Liver (tissue), 9 donors: ENCODE data around the gene TMEM213. TPM values are rescaled to one million over a fixed set of nuclear protein-coding genes. Genes with fewer than 3 reads are reported as not detected.

Experiments used
- DNase-seq: peaks from one replicate; pipeline ENCODE4 v3.0.0-alpha.2; 2017; ENCODE audit warnings: low spot score
- H3K27ac ChIP-seq, 2 donors: one replicate each; pipeline ENCODE4 v1.7.0; 2013; ENCODE audit warnings: inconsistent platforms in 2 of 2, low read length in 2 of 2, control low read depth in 1 of 2, low read depth in 1 of 2, mild to moderate bottlenecking in 1 of 2
- H3K27me3 ChIP-seq, 4 donors: one replicate each; pipeline versions ENCODE4 v1.6.1 to v1.7.0; 2013; ENCODE audit warnings: low read length in 3 of 4, inconsistent platforms in 1 of 4, mild to moderate bottlenecking in 1 of 4, moderate library complexity in 1 of 4; ENCODE audit not compliant: control insufficient read depth in 4 of 4, insufficient read depth in 4 of 4
- H3K36me3 ChIP-seq, 4 donors: one replicate each; pipeline versions ENCODE4 v1.6.1 to v1.7.0; 2013; ENCODE audit warnings: low read length in 3 of 4, mild to moderate bottlenecking in 3 of 4, low read depth in 1 of 4, moderate library complexity in 1 of 4; ENCODE audit not compliant: control insufficient read depth in 4 of 4, insufficient read depth in 3 of 4
- H3K4me1 ChIP-seq, 4 donors: one replicate each; pipeline versions ENCODE4 v1.6.1 to v1.7.0; 2013; ENCODE audit warnings: low read length in 3 of 4, mild to moderate bottlenecking in 3 of 4, moderate library complexity in 1 of 4; ENCODE audit not compliant: control insufficient read depth in 4 of 4, insufficient read depth in 4 of 4
- H3K4me3 ChIP-seq, 3 donors: one replicate each; pipeline versions ENCODE4 v1.6.1 to v1.7.0; 2013; ENCODE audit warnings: low read length in 3 of 3, control low read depth in 1 of 3, low read depth in 1 of 3, mild to moderate bottlenecking in 1 of 3
- H3K9ac ChIP-seq, 2 donors: one replicate each; pipeline ENCODE4 v1.7.0; 2013; ENCODE audit warnings: low read length in 2 of 2, mild to moderate bottlenecking in 2 of 2, moderate library complexity in 2 of 2, control low read depth in 1 of 2, low read depth in 1 of 2
- H3K9me3 ChIP-seq, 4 donors: one replicate each; pipeline versions ENCODE4 v1.6.1 to v1.7.0; 2013; ENCODE audit warnings: low read length in 3 of 4; ENCODE audit not compliant: control insufficient read depth in 4 of 4
- EGR1 ChIP-seq, 2 donors: IDR thresholded peaks; 2 replicates each; pipeline ENCODE4 v1.6.1; 2016 to 2018; ENCODE audit warnings: antibody characterized with exemption in 2 of 2, low read depth in 2 of 2
- FOXA1 ChIP-seq: IDR thresholded peaks from 2 replicates; pipeline ENCODE4 v1.6.1; 2016; ENCODE audit warnings: antibody characterized with exemption
- FOXA2 ChIP-seq: IDR thresholded peaks from 2 replicates; pipeline ENCODE4 v1.6.1; 2016; ENCODE audit warnings: antibody characterized with exemption
- GABPA ChIP-seq, 2 donors: IDR thresholded peaks in 1 of 2; conservative IDR thresholded peaks in 1 of 2; 2 replicates each; pipeline ENCODE4 v1.6.1; 2016; ENCODE audit warnings: antibody characterized with exemption in 2 of 2, mild to moderate bottlenecking in 1 of 2, moderate library complexity in 1 of 2
- HNF4A ChIP-seq, 2 donors: conservative IDR thresholded peaks; 2 replicates each; pipeline ENCODE4 v1.6.1; 2016; ENCODE audit warnings: antibody characterized with exemption in 2 of 2, mild to moderate bottlenecking in 2 of 2
- HNF4G ChIP-seq: IDR thresholded peaks from 2 replicates; pipeline ENCODE4 v1.6.1; 2016; ENCODE audit warnings: antibody characterized with exemption
- JUND ChIP-seq, 2 donors: IDR thresholded peaks; 2 replicates each; pipeline ENCODE4 v1.6.1; 2016; ENCODE audit warnings: antibody characterized with exemption in 2 of 2
- NR2F2 ChIP-seq: IDR thresholded peaks from 2 replicates; pipeline ENCODE4 v1.6.1; 2016; ENCODE audit warnings: antibody characterized with exemption
- RAD21 ChIP-seq, 2 donors: IDR thresholded peaks; 2 replicates each; pipeline ENCODE4 v1.6.1; 2016; ENCODE audit warnings: antibody characterized with exemption in 2 of 2, mild to moderate bottlenecking in 2 of 2
- REST ChIP-seq: IDR thresholded peaks from 2 replicates; pipeline ENCODE4 v1.6.1; 2016; ENCODE audit warnings: antibody characterized with exemption, mild to moderate bottlenecking
- RXRA ChIP-seq, 2 donors: IDR thresholded peaks; 2 replicates each; pipeline ENCODE4 v1.6.1; 2017 to 2018; ENCODE audit warnings: antibody characterized with exemption in 2 of 2, mild to moderate bottlenecking in 1 of 2
- SP1 ChIP-seq: IDR thresholded peaks from 2 replicates; pipeline ENCODE4 v1.6.1; 2018; ENCODE audit warnings: antibody characterized with exemption, mild to moderate bottlenecking
- TAF1 ChIP-seq: conservative IDR thresholded peaks from 2 replicates; pipeline ENCODE4 v1.6.1; 2016; ENCODE audit warnings: antibody characterized with exemption, mild to moderate bottlenecking
- YY1 ChIP-seq: IDR thresholded peaks from 2 replicates; pipeline ENCODE4 v1.6.1; 2016; ENCODE audit warnings: antibody characterized with exemption, mild to moderate bottlenecking
- WGBS: extraction: QIAGEN DNeasy Blood & Tissue Kit; methylation state at CpG from one replicate; pipeline ENCODE4 v1.1.7; 2013; 5-methylcytosine and 5-hydroxymethylcytosine counted together
- polyA plus RNA-seq, 2 donors: library from polyadenylated mRNA; stranded (reverse) in 1 of 2; unstranded in 1 of 2; fragments of 200-250 nt in 1 of 2; fragments of >200 nt in 1 of 2; fragmentation: Nextera tagmentation in 1 of 2; extraction: Ambion mirVana in 1 of 2; gene quantifications; one replicate each; pipeline versions ENCODE4 v1.2.1 to v1.2.3, GENCODE V29; 2013 to 2015
- total RNA-seq, 2 donors: library from RNA; depleted of rRNA; stranded (reverse); fragments of >200 nt; gene quantifications; one replicate each; pipeline ENCODE4 v1.2.3, GENCODE V29; 2014
- TF ChIP-seq, protein P1 (sequence below): fragments of 150-350 bp; IDR thresholded peaks from 2 replicates; pipeline ENCODE4 v1.5.1; 2017; ENCODE audit warnings: improper control_type of control experiment, low read depth, low read length; ENCODE audit not compliant: missing input control
- TF ChIP-seq, protein P2 (sequence below): IDR thresholded peaks from 2 replicates; pipeline ENCODE4 v1.6.1; 2016; ENCODE audit warnings: antibody characterized with exemption
- TF ChIP-seq, protein P3 (sequence below): IDR thresholded peaks from 2 replicates; pipeline ENCODE4 v1.6.1; 2016; ENCODE audit warnings: antibody characterized with exemption
- TF ChIP-seq, protein P4 (sequence below): IDR thresholded peaks from 2 replicates; pipeline ENCODE4 v1.6.1; 2016; ENCODE audit warnings: antibody characterized with exemption
- donor health status: healthy.
- donor health status: healthy.
- donor health status: healthy.
- donor health status: healthy.
- donor health status: healthy.

Gene TMEM213
- total and polyA plus RNA-seq, 4 donors = not detected

DNA sequence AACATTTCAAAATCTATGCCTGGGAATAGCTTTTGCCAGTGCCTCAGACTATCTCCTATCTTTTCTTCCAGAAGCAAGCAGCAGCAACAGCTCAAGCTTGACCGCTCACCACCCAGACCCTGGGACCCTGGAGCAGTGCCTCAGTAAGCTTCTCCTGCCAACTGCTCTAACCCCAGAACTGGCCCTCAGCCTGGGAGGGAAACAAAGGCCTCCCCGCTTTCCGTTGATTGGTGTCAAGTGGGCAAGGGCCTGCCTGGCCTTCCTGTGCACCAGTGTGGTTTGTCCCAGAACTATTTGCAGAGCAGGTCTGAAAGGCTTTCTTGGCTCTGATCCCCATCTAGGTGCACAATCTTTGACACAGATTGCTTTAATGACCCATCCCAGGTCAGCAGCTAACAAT is 3.5 kb downstream of the TMEM213 start:
- 90% methylated on average over 3 of the region's 3 CpGs for WGBS
- Histone ChIP-seq H3K9me3 (no peaks in the 10 kb centered on the region), H3K27me3 (peaks cover 0 to 4% (median 0%) of the 10 kb centered on the region in 4 donors), H3K4me3 (no peak overlapping the region), H3K27ac (no peak overlapping the region), H3K36me3 (no peaks in the 10 kb centered on the region), H3K4me1 (no peaks in the 10 kb centered on the region), H3K9ac (no peak overlapping the region)
- DNase-seq = no peak
- TF ChIP-seq, protein P1, sequence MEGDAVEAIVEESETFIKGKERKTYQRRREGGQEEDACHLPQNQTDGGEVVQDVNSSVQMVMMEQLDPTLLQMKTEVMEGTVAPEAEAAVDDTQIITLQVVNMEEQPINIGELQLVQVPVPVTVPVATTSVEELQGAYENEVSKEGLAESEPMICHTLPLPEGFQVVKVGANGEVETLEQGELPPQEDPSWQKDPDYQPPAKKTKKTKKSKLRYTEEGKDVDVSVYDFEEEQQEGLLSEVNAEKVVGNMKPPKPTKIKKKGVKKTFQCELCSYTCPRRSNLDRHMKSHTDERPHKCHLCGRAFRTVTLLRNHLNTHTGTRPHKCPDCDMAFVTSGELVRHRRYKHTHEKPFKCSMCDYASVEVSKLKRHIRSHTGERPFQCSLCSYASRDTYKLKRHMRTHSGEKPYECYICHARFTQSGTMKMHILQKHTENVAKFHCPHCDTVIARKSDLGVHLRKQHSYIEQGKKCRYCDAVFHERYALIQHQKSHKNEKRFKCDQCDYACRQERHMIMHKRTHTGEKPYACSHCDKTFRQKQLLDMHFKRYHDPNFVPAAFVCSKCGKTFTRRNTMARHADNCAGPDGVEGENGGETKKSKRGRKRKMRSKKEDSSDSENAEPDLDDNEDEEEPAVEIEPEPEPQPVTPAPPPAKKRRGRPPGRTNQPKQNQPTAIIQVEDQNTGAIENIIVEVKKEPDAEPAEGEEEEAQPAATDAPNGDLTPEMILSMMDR = no peak
- TF ChIP-seq HNF4A (conservative IDR thresholded peaks at IDR 0.05) (no peak), REST (no peak), TAF1 (no peak), FOXA1 (no peak), GABPA (IDR thresholded peaks at IDR 0.05 in 1 of 2, conservative IDR thresholded peaks at IDR 0.05 in 1 of 2) (no peak), NR2F2 (no peak), RAD21 (IDR thresholded peaks at IDR 0.05) (no peak), JUND (IDR thresholded peaks at IDR 0.05) (no peak), HNF4G (no peak), SP1 (no peak), FOXA2 (no peak), RXRA (IDR thresholded peaks at IDR 0.05) (no peak), YY1 (no peak), EGR1 (IDR thresholded peaks at IDR 0.05; ENCODE audit: low read depth in 2 of 2) (no peak)
- TF ChIP-seq, protein P2, sequence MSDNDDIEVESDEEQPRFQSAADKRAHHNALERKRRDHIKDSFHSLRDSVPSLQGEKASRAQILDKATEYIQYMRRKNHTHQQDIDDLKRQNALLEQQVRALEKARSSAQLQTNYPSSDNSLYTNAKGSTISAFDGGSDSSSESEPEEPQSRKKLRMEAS = no peak
- TF ChIP-seq, protein P3, sequence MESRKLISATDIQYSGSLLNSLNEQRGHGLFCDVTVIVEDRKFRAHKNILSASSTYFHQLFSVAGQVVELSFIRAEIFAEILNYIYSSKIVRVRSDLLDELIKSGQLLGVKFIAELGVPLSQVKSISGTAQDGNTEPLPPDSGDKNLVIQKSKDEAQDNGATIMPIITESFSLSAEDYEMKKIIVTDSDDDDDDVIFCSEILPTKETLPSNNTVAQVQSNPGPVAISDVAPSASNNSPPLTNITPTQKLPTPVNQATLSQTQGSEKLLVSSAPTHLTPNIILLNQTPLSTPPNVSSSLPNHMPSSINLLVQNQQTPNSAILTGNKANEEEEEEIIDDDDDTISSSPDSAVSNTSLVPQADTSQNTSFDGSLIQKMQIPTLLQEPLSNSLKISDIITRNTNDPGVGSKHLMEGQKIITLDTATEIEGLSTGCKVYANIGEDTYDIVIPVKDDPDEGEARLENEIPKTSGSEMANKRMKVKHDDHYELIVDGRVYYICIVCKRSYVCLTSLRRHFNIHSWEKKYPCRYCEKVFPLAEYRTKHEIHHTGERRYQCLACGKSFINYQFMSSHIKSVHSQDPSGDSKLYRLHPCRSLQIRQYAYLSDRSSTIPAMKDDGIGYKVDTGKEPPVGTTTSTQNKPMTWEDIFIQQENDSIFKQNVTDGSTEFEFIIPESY = no peak
- TF ChIP-seq, protein P4, sequence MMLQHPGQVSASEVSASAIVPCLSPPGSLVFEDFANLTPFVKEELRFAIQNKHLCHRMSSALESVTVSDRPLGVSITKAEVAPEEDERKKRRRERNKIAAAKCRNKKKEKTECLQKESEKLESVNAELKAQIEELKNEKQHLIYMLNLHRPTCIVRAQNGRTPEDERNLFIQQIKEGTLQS = no peak
